ENCODE data around the gene STX16. TPM values are rescaled to one million over a fixed set of nuclear protein-coding genes. Genes with fewer than 3 reads are reported as not detected.

Gene STX16, protein sequence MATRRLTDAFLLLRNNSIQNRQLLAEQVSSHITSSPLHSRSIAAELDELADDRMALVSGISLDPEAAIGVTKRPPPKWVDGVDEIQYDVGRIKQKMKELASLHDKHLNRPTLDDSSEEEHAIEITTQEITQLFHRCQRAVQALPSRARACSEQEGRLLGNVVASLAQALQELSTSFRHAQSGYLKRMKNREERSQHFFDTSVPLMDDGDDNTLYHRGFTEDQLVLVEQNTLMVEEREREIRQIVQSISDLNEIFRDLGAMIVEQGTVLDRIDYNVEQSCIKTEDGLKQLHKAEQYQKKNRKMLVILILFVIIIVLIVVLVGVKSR
- 26.6 to 37.0 TPM (median 30.5 TPM) in 5 replicates for total RNA-seq (2022; extraction: Qiagen RNA extraction)

GRCh38 chr20:58650776-58651558 lies at the start of gene STX16:
Gene STX16 (plus strand): TSS chr20:58651283. CDS start chr20:58652007, 724 bp downstream.

GRCh38 chr20:58692579-58693225 lies 41.6 kb downstream of the STX16 start, which contains the start of gene NPEPL1:
Gene NPEPL1 (plus strand): TSS chr20:58692800. CDS start chr20:58692901, 101 bp downstream.

Other genes starting within 250 kb of the STX16 start
- gene APCDD1L, start 135.9 kb upstream of the STX16 start, total RNA-seq (2022; extraction: Qiagen RNA extraction) = 0.05 to 0.14 TPM (median 0.06 TPM) in 4 of 5 replicates, not detected in the other
- gene NPEPL1, start 41.5 kb downstream of the STX16 start, total RNA-seq (2022; extraction: Qiagen RNA extraction) = 30.7 to 36.0 TPM (median 32.2 TPM) in 5 replicates
- not detected in 5 replicates for gene GNAS-AS1, start 199.6 kb downstream of the STX16 start, total RNA-seq (2022; extraction: Qiagen RNA extraction)
- 705 to 765 TPM (median 723 TPM) in 5 replicates for gene GNAS, start 201.4 kb downstream of the STX16 start, total RNA-seq (2022; extraction: Qiagen RNA extraction)

All from A549 treated with Hydrocortisone at 1 μM for 4 hours (cell line).